Stimulated activated naive CD8-positive, alpha-beta T cell treated with anti-CD3 and anti-CD28 coated beads, Interleukin-15, Interleukin-2, amounts not matched to agents 100 U/mL and 50 U/mL, for 24 hours (primary cell): ENCODE data around the gene SH2D4B.
A peak's percentile ranks its signal among the peaks of the same experiment; 100 is the strongest.

Experiments used
- ATAC-seq: fragments of 150-1000 bp; cut with Tn5 transposase; one replicate; pipeline ENCODE4 v1.10.0; 2021
- DNase-seq: peaks from one replicate; pipeline ENCODE4 v3.0.0; 2021

The SH2D4B gene

DNA sequence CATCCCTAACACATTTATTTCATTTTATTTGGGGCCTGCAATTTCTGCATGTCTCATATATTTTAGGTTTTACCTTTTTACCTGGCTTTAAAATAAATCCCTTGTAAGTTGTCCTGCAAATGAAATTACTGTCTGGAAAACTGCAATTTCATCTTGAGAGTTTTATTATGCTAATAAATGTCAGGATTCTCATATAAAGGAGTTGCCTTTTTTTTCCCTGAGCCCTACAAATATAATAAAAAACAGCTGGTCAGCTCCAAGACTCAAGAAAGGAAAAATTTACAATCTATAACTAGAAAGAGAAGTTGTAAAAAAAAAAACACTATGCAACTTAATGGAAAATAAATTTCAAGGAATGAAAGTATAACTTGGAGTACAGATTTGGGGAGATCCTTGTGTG lies 108.7 kb downstream of the SH2D4B start:
- DNase-seq: no peak

DNA sequence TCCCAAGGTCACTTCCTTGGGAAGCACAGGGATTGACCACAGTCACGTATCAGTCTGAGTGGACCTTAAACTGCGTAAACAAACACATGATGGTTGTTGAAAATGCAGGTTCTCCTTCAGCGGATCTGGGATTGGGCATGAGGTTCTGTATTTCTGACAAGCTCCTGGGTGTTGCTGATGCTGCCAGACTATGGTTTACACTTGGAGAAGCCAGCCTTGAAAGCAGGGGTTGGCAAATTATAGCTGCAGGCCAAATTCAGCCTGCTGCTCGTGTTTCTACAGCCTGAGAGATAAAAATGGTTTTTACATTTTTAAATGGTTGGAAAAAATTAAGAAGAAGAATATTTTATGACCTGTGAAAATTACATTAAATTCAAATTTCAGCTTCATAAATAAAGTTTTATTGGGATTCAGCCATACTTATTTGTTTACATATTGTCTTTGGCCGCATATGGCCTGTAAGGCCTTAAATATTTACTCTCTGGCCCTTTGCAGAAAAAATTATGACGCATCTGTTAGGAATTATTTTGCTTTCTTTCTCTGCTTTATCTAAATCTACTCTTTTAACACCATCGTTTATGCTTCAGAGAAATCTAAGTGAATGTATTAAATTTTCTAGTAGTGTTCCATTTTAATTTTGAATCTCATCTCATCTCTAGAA lies 109.6 kb downstream of the SH2D4B start:
- no peak for DNase-seq
- no peak for ATAC-seq

More for the DNA sequence above, 108.7 kb downstream of the SH2D4B start:
- ATAC-seq: no peak

- DNase-seq: no peak
Observed at GRCh38 chr10:80648106-80648505, 110.4 kb downstream of the SH2D4B start.

DNA sequence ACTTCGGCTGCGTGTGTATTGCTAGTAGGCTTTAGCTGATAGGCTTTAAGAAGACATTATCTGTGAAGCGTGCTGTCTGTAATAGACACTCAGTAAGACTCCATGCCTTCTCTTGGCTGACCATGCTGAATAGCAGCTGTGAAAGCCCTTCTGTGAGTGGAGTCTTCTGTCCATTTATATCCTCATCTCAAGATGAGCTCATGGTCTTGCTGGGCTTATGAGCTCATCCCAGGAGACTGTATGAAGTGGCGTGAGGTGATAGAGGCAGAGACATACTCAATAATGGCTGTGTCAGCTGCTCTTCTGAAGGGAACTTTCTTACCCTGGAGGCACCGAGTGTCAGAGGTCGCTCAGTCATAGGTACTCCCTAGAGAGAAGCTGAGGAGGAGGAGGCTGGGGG lies 111.5 kb downstream of the SH2D4B start:
- DNase-seq: no peak
- no peak for ATAC-seq

More at GRCh38 chr10:80648106-80648505, 110.4 kb downstream of the SH2D4B start:
- no peak for ATAC-seq

DNA sequence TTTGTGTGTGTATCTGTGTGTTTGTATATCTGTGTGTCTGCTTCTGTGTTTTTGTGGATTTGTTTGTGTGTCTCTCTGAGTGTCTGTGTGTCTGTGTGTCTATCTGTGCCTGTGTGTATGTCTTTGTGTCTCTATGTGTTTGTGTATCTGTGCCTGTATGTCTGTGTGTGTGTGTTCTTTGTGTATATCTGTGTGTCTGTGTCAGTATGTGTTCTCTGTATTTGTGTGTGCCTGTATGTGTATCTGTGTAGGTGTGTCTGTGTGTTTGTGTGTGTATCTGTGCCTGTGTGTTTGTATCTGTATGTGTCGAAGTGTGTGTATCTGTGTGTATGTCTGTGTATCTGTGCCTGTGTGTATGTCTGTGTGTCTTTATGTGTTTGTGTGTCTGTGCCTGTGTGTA lies 118.2 kb downstream of the SH2D4B start:
- no peak for ATAC-seq

GRCh38 chr10:80658068-80658467 lies 120.4 kb downstream of the SH2D4B start:
- no peak for ATAC-seq

More for the DNA sequence above, 118.2 kb downstream of the SH2D4B start:
- DNase-seq: no peak

GRCh38 chr10:80659289-80659688 lies 121.6 kb downstream of the SH2D4B start:
- ATAC-seq (no peak), DNase-seq (no peak)

More at GRCh38 chr10:80658068-80658467, 120.4 kb downstream of the SH2D4B start:
- no peak for DNase-seq

GRCh38 chr10:80660266-80660665 lies 122.6 kb downstream of the SH2D4B start:
- no peak for ATAC-seq
- no peak for DNase-seq

DNA sequence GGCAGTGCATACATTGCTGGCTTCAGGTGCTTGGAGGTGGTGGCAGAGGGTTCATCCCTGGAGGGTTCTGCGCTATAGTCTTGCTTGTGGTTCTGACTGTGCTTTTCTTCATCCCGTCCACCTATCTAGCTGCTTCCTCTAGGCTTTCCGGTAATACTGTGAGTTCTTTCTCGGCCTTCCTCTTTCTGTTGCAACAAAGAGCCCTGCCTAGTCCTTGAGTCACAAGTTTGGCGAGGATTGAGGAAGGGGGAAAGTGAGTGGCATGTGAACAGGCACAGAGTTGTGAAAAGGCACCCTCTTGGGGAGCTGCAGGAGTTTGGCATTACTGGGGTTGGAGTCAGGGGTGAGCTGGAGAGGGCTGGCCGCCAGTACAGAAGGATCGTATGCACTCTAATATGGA lies 123.0 kb downstream of the SH2D4B start:
- ATAC-seq (no peak), DNase-seq (no peak)

- DNase-seq (no peak), ATAC-seq (no peak)
Observed at GRCh38 chr10:80661526-80661925, 123.8 kb downstream of the SH2D4B start.

GRCh38 chr10:80662429-80663261 lies 124.9 kb downstream of the SH2D4B start:
- ATAC-seq (peak; percentile 52), DNase-seq (peak; percentile 81)

DNA sequence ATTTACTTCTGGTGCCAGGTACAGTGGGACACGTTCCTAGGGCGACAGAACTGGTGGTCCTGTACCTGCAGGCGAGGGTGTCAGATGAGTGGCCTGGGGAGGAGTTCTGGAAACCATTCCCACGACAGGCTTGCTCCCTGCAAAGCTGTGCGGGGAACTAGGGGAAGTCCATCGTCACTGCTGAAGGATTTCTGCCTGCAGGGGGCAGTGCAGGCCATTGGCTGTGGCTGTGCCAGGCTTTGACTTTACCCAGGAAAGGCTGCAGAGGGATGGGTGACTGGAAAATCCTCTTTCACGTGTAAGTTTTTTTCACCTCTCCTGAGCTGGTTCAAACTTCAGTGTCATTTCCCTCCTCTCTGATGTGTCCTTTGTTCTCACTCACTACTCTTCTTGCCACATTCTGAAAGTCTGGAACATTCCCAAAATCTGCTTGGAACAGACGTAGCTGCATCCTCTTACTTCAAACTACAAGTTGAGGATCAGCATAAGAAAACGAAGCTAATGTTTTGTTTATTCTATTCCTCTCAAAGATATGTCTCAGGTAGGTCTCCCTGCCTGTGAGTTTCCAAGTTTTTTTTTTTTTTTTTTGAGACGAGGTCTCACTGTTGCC lies 126.5 kb downstream of the SH2D4B start:
- peak; percentile 64 for ATAC-seq
- peak; percentile 76 for DNase-seq

- no peak for DNase-seq
- no peak for ATAC-seq
Observed at GRCh38 chr10:80669485-80669884, 131.8 kb downstream of the SH2D4B start.

- DNase-seq (no peak), ATAC-seq (no peak)
Observed at GRCh38 chr10:80670774-80671173, 133.1 kb downstream of the SH2D4B start.

DNA sequence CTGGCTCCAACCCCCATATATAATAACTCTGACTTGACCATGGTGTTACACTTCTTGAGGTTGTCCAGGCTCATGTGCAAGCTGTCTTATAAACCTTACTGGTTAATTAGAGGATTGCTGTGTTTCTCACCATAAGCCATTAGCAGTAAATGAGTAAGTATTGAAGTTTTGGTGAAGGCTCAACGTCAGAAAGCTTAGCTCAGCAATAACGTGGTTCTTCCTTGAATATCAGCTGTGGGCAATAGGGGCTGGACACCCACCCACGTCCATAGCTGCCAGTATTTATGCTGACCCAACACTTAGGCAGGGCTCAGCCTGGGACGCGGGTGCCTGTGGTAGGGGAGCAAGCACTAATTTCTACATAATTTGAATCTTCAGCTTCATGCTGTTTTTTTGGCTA lies 134.1 kb downstream of the SH2D4B start:
- no peak for ATAC-seq
- no peak for DNase-seq

GRCh38 chr10:80672613-80673012 lies 134.9 kb downstream of the SH2D4B start:
- DNase-seq (no peak), ATAC-seq (no peak)

- ATAC-seq: no peak
- no peak for DNase-seq
Observed at GRCh38 chr10:80674809-80675208, 137.1 kb downstream of the SH2D4B start.

DNA sequence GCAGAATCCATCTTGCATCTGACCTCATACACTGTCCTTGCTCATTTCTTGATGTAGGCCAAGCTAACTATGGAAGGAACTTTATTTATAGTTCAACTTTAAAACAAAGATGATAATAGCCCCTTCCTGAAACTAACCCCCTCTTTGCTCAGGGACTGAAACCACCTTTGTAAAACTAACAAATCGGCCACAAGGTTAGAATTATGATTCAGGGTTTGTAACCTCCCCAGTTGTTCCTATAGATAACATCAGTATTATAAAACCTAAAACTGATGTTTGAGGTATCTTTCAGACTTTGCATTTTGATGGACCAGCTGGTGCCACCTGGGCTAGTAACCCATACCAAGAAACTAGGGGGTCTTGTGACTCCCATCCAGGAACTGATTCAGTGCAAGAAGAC lies 143.4 kb downstream of the SH2D4B start:
- no peak for ATAC-seq

GRCh38 chr10:80684259-80684658 lies 146.6 kb downstream of the SH2D4B start:
- DNase-seq: no peak
- peak; percentile 43 for ATAC-seq

More for the DNA sequence above, 143.4 kb downstream of the SH2D4B start:
- no peak for DNase-seq

DNA sequence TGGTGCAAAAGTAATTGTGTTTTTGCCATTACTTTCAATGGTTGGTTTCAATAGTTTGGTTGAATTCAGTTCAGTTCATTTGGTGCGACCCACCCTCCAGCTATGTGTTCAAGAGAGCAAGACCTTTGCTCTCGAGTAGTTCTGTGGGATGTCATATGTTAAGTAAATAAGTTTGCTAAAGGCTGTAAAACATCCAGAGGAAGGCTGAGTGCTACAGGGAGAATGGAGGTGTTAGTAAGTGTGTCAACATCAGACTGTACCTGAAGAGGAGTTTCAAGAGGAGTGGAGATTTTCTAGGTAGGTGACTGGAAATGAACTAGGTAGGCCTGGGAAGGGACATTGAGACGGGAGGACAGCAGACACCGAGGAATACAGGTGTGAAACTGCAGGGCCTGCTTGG lies 147.7 kb downstream of the SH2D4B start:
- no peak for DNase-seq

GRCh38 chr10:80686734-80687475 lies 149.2 kb downstream of the SH2D4B start:
- no peak for ATAC-seq
- DNase-seq: no peak

More for the DNA sequence above, 147.7 kb downstream of the SH2D4B start:
- no peak for ATAC-seq

- ATAC-seq: no peak
- no peak for DNase-seq
Observed at GRCh38 chr10:80687476-80687789, 149.7 kb downstream of the SH2D4B start.
